IPS-15b (cell line): ENCODE data around the gene ANKRD11.
"Not testable (repeated sequence)": the region's sequence is repeated elsewhere in the genome, so short reads cannot be mapped to it uniquely, and the experiment has no call there.

Source experiments
- H3K27me3 ChIP-seq: one replicate; pipeline ENCODE4 v1.6.1; 2013; ENCODE audit warnings: low read length; ENCODE audit not compliant: control insufficient read depth, insufficient read depth
- H3K36me3 ChIP-seq: one replicate; pipeline ENCODE4 v1.6.1; 2013; ENCODE audit warnings: low read length; ENCODE audit not compliant: control insufficient read depth, insufficient read depth
- H3K4me1 ChIP-seq: one replicate; pipeline ENCODE4 v1.6.1; 2013; ENCODE audit warnings: mild to moderate bottlenecking, low read length; ENCODE audit not compliant: control insufficient read depth, insufficient read depth
- H3K4me3 ChIP-seq: one replicate; pipeline ENCODE4 v1.5.1; 2013; ENCODE audit warnings: low read depth, low read length
- H3K9ac ChIP-seq: one replicate; pipeline ENCODE4 v1.6.1; 2013; ENCODE audit warnings: low read depth, mild to moderate bottlenecking, low read length
- H3K9me3 ChIP-seq: one replicate; pipeline ENCODE4 v1.6.1; 2013; ENCODE audit warnings: mild to moderate bottlenecking, low read length; ENCODE audit not compliant: control insufficient read depth, insufficient read depth

ANKRD11 gene

GRCh38 chr16:89274561-89275283 lies 215.6 kb downstream of the ANKRD11 start:
- peaks cover 69% of the 10 kb centered on the region for H3K36me3 ChIP-seq
- H3K27me3 ChIP-seq = no peaks in the 10 kb centered on the region
- no peaks in the 10 kb centered on the region for H3K4me1 ChIP-seq
- no peak overlapping the region for H3K9ac ChIP-seq
- no peaks in the 10 kb centered on the region for H3K9me3 ChIP-seq
- no peak overlapping the region for H3K4me3 ChIP-seq

GRCh38 chr16:89273741-89274472 lies 216.5 kb downstream of the ANKRD11 start:
- Histone ChIP-seq H3K9ac (no peak overlapping the region), H3K4me3 (no peak overlapping the region), H3K36me3 (peaks cover 67% of the 10 kb centered on the region), H3K4me1 (no peaks in the 10 kb centered on the region), H3K9me3 (no peaks in the 10 kb centered on the region), H3K27me3 (no peaks in the 10 kb centered on the region)

GRCh38 chr16:89272631-89273030 lies 217.7 kb downstream of the ANKRD11 start:
- peaks cover 60% of the 10 kb centered on the region for H3K36me3 ChIP-seq
- no peaks in the 10 kb centered on the region for H3K4me1 ChIP-seq
- H3K9ac ChIP-seq = no peak overlapping the region
- no peaks in the 10 kb centered on the region for H3K9me3 ChIP-seq
- H3K4me3 ChIP-seq = no peak overlapping the region
- no peaks in the 10 kb centered on the region for H3K27me3 ChIP-seq

- no peaks in the 10 kb centered on the region for H3K27me3 ChIP-seq
- peaks cover 58% of the 10 kb centered on the region for H3K36me3 ChIP-seq
- H3K9ac ChIP-seq = no peak overlapping the region
- H3K4me1 ChIP-seq = no peaks in the 10 kb centered on the region
- H3K4me3 ChIP-seq = no peak overlapping the region
- H3K9me3 ChIP-seq = no peaks in the 10 kb centered on the region
These were observed 219.6 kb downstream of the ANKRD11 start for GRCh38 chr16:89270666-89271345.

- Histone ChIP-seq H3K9me3 (no peaks in the 10 kb centered on the region), H3K27me3 (no peaks in the 10 kb centered on the region), H3K4me1 (no peaks in the 10 kb centered on the region), H3K9ac (no peak overlapping the region), H3K4me3 (no peak overlapping the region), H3K36me3 (peaks cover 55% of the 10 kb centered on the region)
These were observed 220.3 kb downstream of the ANKRD11 start for GRCh38 chr16:89269805-89270665.

GRCh38 chr16:89268987-89269735 lies 221.2 kb downstream of the ANKRD11 start:
- H3K4me1 ChIP-seq = no peaks in the 10 kb centered on the region
- H3K4me3 ChIP-seq = no peak overlapping the region
- no peaks in the 10 kb centered on the region for H3K27me3 ChIP-seq
- no peaks in the 10 kb centered on the region for H3K9me3 ChIP-seq
- H3K9ac ChIP-seq = no peak overlapping the region
- peaks cover 47% of the 10 kb centered on the region for H3K36me3 ChIP-seq

GRCh38 chr16:89268585-89268984 lies 221.8 kb downstream of the ANKRD11 start:
- peaks cover 41% of the 10 kb centered on the region for H3K36me3 ChIP-seq
- H3K4me3 ChIP-seq = no peak overlapping the region
- H3K27me3 ChIP-seq = no peaks in the 10 kb centered on the region
- no peaks in the 10 kb centered on the region for H3K9me3 ChIP-seq
- no peak overlapping the region for H3K9ac ChIP-seq
- H3K4me1 ChIP-seq = no peaks in the 10 kb centered on the region

- peaks cover 36% of the 10 kb centered on the region for H3K36me3 ChIP-seq
- H3K9me3 ChIP-seq, H3K9ac ChIP-seq: not testable (repeated sequence)
These were observed 222.6 kb downstream of the ANKRD11 start for GRCh38 chr16:89267746-89268145.

GRCh38 chr16:89266521-89267134 lies 223.7 kb downstream of the ANKRD11 start:
- Histone ChIP-seq H3K4me3 (no peak overlapping the region), H3K9me3 (no peaks in the 10 kb centered on the region), H3K36me3 (peaks cover 36% of the 10 kb centered on the region), H3K9ac (no peak overlapping the region), H3K27me3 (no peaks in the 10 kb centered on the region), H3K4me1 (no peaks in the 10 kb centered on the region)

More at GRCh38 chr16:89267746-89268145, 222.6 kb downstream of the ANKRD11 start:
- H3K4me1 ChIP-seq, H3K27me3 ChIP-seq, H3K4me3 ChIP-seq: not testable (repeated sequence)

GRCh38 chr16:89265647-89266046 lies 224.7 kb downstream of the ANKRD11 start:
- H3K4me3 ChIP-seq = no peak overlapping the region
- H3K4me1 ChIP-seq = no peaks in the 10 kb centered on the region
- no peaks in the 10 kb centered on the region for H3K27me3 ChIP-seq
- no peak overlapping the region for H3K9ac ChIP-seq
- H3K9me3 ChIP-seq = no peaks in the 10 kb centered on the region
- H3K36me3 ChIP-seq = peaks cover 29% of the 10 kb centered on the region
